ENCODE data around the gene ITFG1.
"Not testable (repeated sequence)": the region's sequence is repeated elsewhere in the genome, so short reads cannot be mapped to it uniquely, and the experiment has no call there.

ITFG1 gene

GRCh38 chr16:47473792-47474191 lies 12.9 kb upstream of the ITFG1 start:
- DNase-seq (ENCODE audit: low read depth, low spot score): no peak

- DNase-seq (ENCODE audit: low read depth, low spot score): not testable (repeated sequence)
These were observed 12.1 kb upstream of the ITFG1 start for GRCh38 chr16:47473004-47473403.

GRCh38 chr16:47470810-47471209 lies 9.9 kb upstream of the ITFG1 start:
- DNase-seq (ENCODE audit: low read depth, low spot score): no peak

GRCh38 chr16:47470211-47470610 lies 9.3 kb upstream of the ITFG1 start:
- no peak for DNase-seq (ENCODE audit: low read depth, low spot score)

GRCh38 chr16:47469227-47469626 lies 8.4 kb upstream of the ITFG1 start:
- DNase-seq (ENCODE audit: low read depth, low spot score): no peak

- DNase-seq (ENCODE audit: low read depth, low spot score): not testable (repeated sequence)
These were observed 7.3 kb upstream of the ITFG1 start for GRCh38 chr16:47468070-47468689.

- DNase-seq (ENCODE audit: low read depth, low spot score): no peak
These were observed 6.6 kb upstream of the ITFG1 start for GRCh38 chr16:47467501-47467900.

- DNase-seq (ENCODE audit: low read depth, low spot score): no peak
These were observed 5.2 kb upstream of the ITFG1 start for GRCh38 chr16:47465919-47466630.

GRCh38 chr16:47463771-47464624 lies 3.1 kb upstream of the ITFG1 start:
- no peak for DNase-seq (ENCODE audit: low read depth, low spot score)

GRCh38 chr16:47461598-47462266 lies 869 bp upstream of the ITFG1 start:
- peak; percentile 15 for DNase-seq (ENCODE audit: low read depth, low spot score)

- DNase-seq (ENCODE audit: low read depth, low spot score): no peak
These were observed 528 bp downstream of the ITFG1 start for GRCh38 chr16:47460359-47460710.

- DNase-seq (ENCODE audit: low read depth, low spot score): no peak
These were observed 1.3 kb downstream of the ITFG1 start for GRCh38 chr16:47459603-47460002.

GRCh38 chr16:47458331-47458730 lies 2.5 kb downstream of the ITFG1 start:
- DNase-seq (ENCODE audit: low read depth, low spot score): no peak

GRCh38 chr16:47449788-47450187 lies 11.1 kb downstream of the ITFG1 start:
- no peak for DNase-seq (ENCODE audit: low read depth, low spot score)

GRCh38 chr16:47448830-47449575 lies 11.9 kb downstream of the ITFG1 start:
- DNase-seq (ENCODE audit: low read depth, low spot score): no peak

GRCh38 chr16:47446431-47446830 lies 14.4 kb downstream of the ITFG1 start:
- DNase-seq (ENCODE audit: low read depth, low spot score): no peak

GRCh38 chr16:47442884-47443283 lies 18.0 kb downstream of the ITFG1 start:
- DNase-seq (ENCODE audit: low read depth, low spot score): not testable (repeated sequence)

GRCh38 chr16:47440066-47440465 lies 20.8 kb downstream of the ITFG1 start:
- not testable (repeated sequence) for DNase-seq (ENCODE audit: low read depth, low spot score)

GRCh38 chr16:47434274-47434673 lies 26.6 kb downstream of the ITFG1 start:
- not testable (repeated sequence) for DNase-seq (ENCODE audit: low read depth, low spot score)

- no peak for DNase-seq (ENCODE audit: low read depth, low spot score)
These were observed 28.9 kb downstream of the ITFG1 start for GRCh38 chr16:47431960-47432359.

- no peak for DNase-seq (ENCODE audit: low read depth, low spot score)
These were observed 34.1 kb downstream of the ITFG1 start for GRCh38 chr16:47426806-47427205.
